Measurements from ENCODE around the gene RHO. TPM values are rescaled to one million over a fixed set of nuclear protein-coding genes. Genes with fewer than 3 reads are reported as not detected.

The RHO gene
- total RNA-seq, 1 experiment from 2014 or later = not detected

- H3K4me1 ChIP-seq (ENCODE audit: control insufficient read depth, insufficient read depth, low read length) = no peaks in the 10 kb centered on the region
- no peaks in the 10 kb centered on the region for H3K27me3 ChIP-seq (ENCODE audit: control insufficient read depth, insufficient read depth, low read length)
- no peak overlapping the region for H3K27ac ChIP-seq (ENCODE audit: low read length)
- no peak overlapping the region for H3K4me3 ChIP-seq (ENCODE audit: low read depth in 2 of 2, low read length in 2 of 2)
- intact Hi-C loops (cut with micrococcal nuclease; ENCODE audit: unreplicated experiment) (no loop called here), in situ Hi-C loops (cut with HindIII; ENCODE audit: low pct_unique_long_range_greater_than_20kb, low sequenced_read_pairs) (no loop called here)
- DNase-seq (ENCODE audit: low read depth, low spot score) (no peak), ATAC-seq (no peak)
- no TSS peak for BruUV-seq (replicated peaks)
- no peaks in the 10 kb centered on the region for H3K36me3 ChIP-seq (ENCODE audit: control insufficient read depth, insufficient read depth, low read length)
- ChIA-PET POLR2A (no interaction called here), CTCF (interaction anchor here (1.2 kb wide), 1 partner anchor 44 kb away, joined by 3 read pairs; no protein-coding TSS in a partner anchor)
- no peaks in the 10 kb centered on the region for H3K9me3 ChIP-seq (ENCODE audit: control insufficient read depth, insufficient read depth, low read depth, low read length)
- TF ChIP-seq SIN3A (IDR thresholded peaks at IDR 0.05; ENCODE audit: borderline replicate concordance, insufficient read depth, low read depth, low read length) = no peak
- TF ChIP-seq CTCF (IDR thresholded peaks at IDR 0.05) = no peak
- no peak for TF ChIP-seq TCF7L2 (IDR thresholded peaks at IDR 0.05; ENCODE audit: low read depth, low read length)
- no peak for TF ChIP-seq POLR2AphosphoS5 (IDR thresholded peaks at IDR 0.05; ENCODE audit: low read depth, low read length)
- no peak for TF ChIP-seq REST (IDR thresholded peaks at IDR 0.05; ENCODE audit: insufficient read depth in 1 of 2, low read depth in 2 of 2, low read length in 1 of 2)
Observed at GRCh38 chr3:129534428-129535027, 6.1 kb downstream of the RHO start.

GRCh38 chr3:129535075-129535474, 6.6 kb downstream of the RHO start:
- H3K27ac ChIP-seq (ENCODE audit: low read length) = no peak overlapping the region
- ChIA-PET CTCF (interaction anchor here (0.7 to 1.2 kb wide), 2 partner anchors 29 to 45 kb away, joined by 3 to 5 read pairs; no protein-coding TSS in a partner anchor), POLR2A (no interaction called here)
- DNase-seq (ENCODE audit: low read depth, low spot score) (no peak), ATAC-seq (no peak)
- intact Hi-C loops (cut with micrococcal nuclease; ENCODE audit: unreplicated experiment) (no loop called here), in situ Hi-C loops (cut with HindIII; ENCODE audit: low pct_unique_long_range_greater_than_20kb, low sequenced_read_pairs) (no loop called here)
- no peaks in the 10 kb centered on the region for H3K4me1 ChIP-seq (ENCODE audit: control insufficient read depth, insufficient read depth, low read length)
- H3K4me3 ChIP-seq (ENCODE audit: low read depth in 2 of 2, low read length in 2 of 2) = no peak overlapping the region
- H3K27me3 ChIP-seq (ENCODE audit: control insufficient read depth, insufficient read depth, low read length) = no peaks in the 10 kb centered on the region
- TF ChIP-seq REST (IDR thresholded peaks at IDR 0.05; ENCODE audit: insufficient read depth in 1 of 2, low read depth in 2 of 2, low read length in 1 of 2) (no peak), SIN3A (IDR thresholded peaks at IDR 0.05; ENCODE audit: borderline replicate concordance, insufficient read depth, low read depth, low read length) (no peak), POLR2AphosphoS5 (IDR thresholded peaks at IDR 0.05; ENCODE audit: low read depth, low read length) (no peak), CTCF (IDR thresholded peaks at IDR 0.05) (no peak), TCF7L2 (IDR thresholded peaks at IDR 0.05; ENCODE audit: low read depth, low read length) (no peak)
- no peaks in the 10 kb centered on the region for H3K9me3 ChIP-seq (ENCODE audit: control insufficient read depth, insufficient read depth, low read depth, low read length)
- BruUV-seq (replicated peaks) = no TSS peak
- no peaks in the 10 kb centered on the region for H3K36me3 ChIP-seq (ENCODE audit: control insufficient read depth, insufficient read depth, low read length)

Data from Panc1 (cell line).